OCI-LY7 (cell line): ENCODE data around the gene IQCE. TPM values are rescaled to one million over a fixed set of nuclear protein-coding genes. Genes with fewer than 3 reads are reported as not detected.

Source experiments
- BruUV-seq: library from RNA; stranded (reverse); fragments of 400-500 nt; replicated peaks from 2 replicates; lab custom pipeline; 2021; lab: Mats Ljungman, UMichigan
- CTCF ChIA-PET: fragments of 300-600 bp; sonication (Branson Sonifier 250); formaldehyde crosslinking; loops from one replicate; lab custom pipeline; 2022; ENCODE audit warnings: antibody characterized with exemption; ENCODE audit not compliant: unreplicated experiment; lab: Charles Lee
- POLR2A ChIA-PET: fragments of 300-600 bp; sonication (Branson Sonifier 250); formaldehyde crosslinking; loops from one replicate; lab custom pipeline; 2022; ENCODE audit warnings: antibody characterized with exemption; lab: Charles Lee
- DNase-seq: peaks from one replicate; pipeline ENCODE4 v3.0.0-alpha.2; 2015; ENCODE audit warnings: low spot score
- H2AFZ ChIP-seq: fragments of 200-600 bp; sonication (generic), shearing (Covaris generic); 2 replicates; pipeline ENCODE4 v1.6.1; 2014; ENCODE audit warnings: mild to moderate bottlenecking, antibody characterized with exemption, low read length, moderate library complexity
- H3K27ac ChIP-seq: fragments of 200-600 bp; sonication (generic); 2 replicates; pipeline ENCODE4 v1.5.1; 2014; ENCODE audit warnings: mixed run types, low read depth, mild to moderate bottlenecking, moderate library complexity, low read length, inconsistent platforms; ENCODE audit not compliant: poor library complexity, severe bottlenecking
- H3K36me3 ChIP-seq: fragments of 200-600 bp; sonication (generic); 2 replicates; pipeline ENCODE4 v1.6.1; 2014; ENCODE audit warnings: mild to moderate bottlenecking, antibody characterized with exemption, low read length, moderate library complexity, mixed read lengths; ENCODE audit not compliant: insufficient read depth
- H3K4me1 ChIP-seq: fragments of 200-600 bp; sonication (generic); 2 replicates; pipeline ENCODE4 v1.5.1; 2014; ENCODE audit warnings: mild to moderate bottlenecking, low read length; ENCODE audit not compliant: insufficient read depth, poor library complexity, severe bottlenecking
- H3K4me2 ChIP-seq: fragments of 200-600 bp; sonication (generic); 2 replicates; pipeline ENCODE4 v1.6.1; 2014; ENCODE audit warnings: mild to moderate bottlenecking, low read length
- H3K4me3 ChIP-seq: fragments of 200-600 bp; sonication (generic); 2 replicates; pipeline ENCODE4 v1.5.1; 2014; ENCODE audit warnings: mild to moderate bottlenecking, low read depth, low read length; ENCODE audit not compliant: poor library complexity, severe bottlenecking
- H3K79me2 ChIP-seq: fragments of 200-600 bp; sonication (generic); 2 replicates; pipeline ENCODE4 v1.6.1; 2016; ENCODE audit warnings: low read depth, mild to moderate bottlenecking, low read length, moderate library complexity, mixed read lengths; ENCODE audit not compliant: insufficient read depth
- H3K9me2 ChIP-seq: fragments of 200-600 bp; sonication (generic); 2 replicates; pipeline ENCODE4 v1.6.1; 2016; ENCODE audit warnings: mild to moderate bottlenecking, low read length, mixed read lengths; ENCODE audit not compliant: insufficient read depth
- H3K9me3 ChIP-seq: fragments of 200-600 bp; sonication (generic); 2 replicates; pipeline ENCODE4 v1.6.1; 2014; ENCODE audit warnings: mild to moderate bottlenecking, mixed run types, low read length, mixed read lengths
- H4K20me1 ChIP-seq: fragments of 200-600 bp; sonication (generic); 2 replicates; pipeline ENCODE4 v1.6.1; 2014; ENCODE audit warnings: mild to moderate bottlenecking, antibody characterized with exemption, low read length, moderate library complexity, mixed read lengths; ENCODE audit not compliant: insufficient read depth
- EZH2phosphoT487 ChIP-seq: fragments of 200-600 bp; sonication (generic); IDR thresholded peaks from 2 replicates; pipeline ENCODE4 v1.6.1; 2018; ENCODE audit warnings: low read depth, borderline replicate concordance, mild to moderate bottlenecking, mixed run types, antibody characterized with exemption, low read length, moderate library complexity, mixed read lengths
- intact Hi-C: fragments of 100-400 bp; cut with micrococcal nuclease; formaldehyde crosslinking; loops from one replicate; pipeline ENCODE4 v1.10.0; 2022; ENCODE audit not compliant: unreplicated experiment
- total RNA-seq, 2 experiments: library from RNA; depleted of rRNA in 1 of 2; stranded (reverse); fragments of >200 nt in 1 of 2; shearing (Covaris generic) in 1 of 2; gene quantifications; 2 replicates each; pipeline ENCODE4 v1.2.3, GENCODE V29; 2014 to 2022
- TF ChIP-seq, protein P1 (sequence below): fragments of 200-600 bp; sonication (generic); conservative IDR thresholded peaks from 2 replicates; pipeline ENCODE4 v1.5.1; 2014; ENCODE audit warnings: mild to moderate bottlenecking, antibody characterized with exemption, low read length, moderate library complexity, mixed read lengths

IQCE gene
- total RNA-seq, 2 experiments from 2014 or later = 6.2 to 6.6 TPM

DNA sequence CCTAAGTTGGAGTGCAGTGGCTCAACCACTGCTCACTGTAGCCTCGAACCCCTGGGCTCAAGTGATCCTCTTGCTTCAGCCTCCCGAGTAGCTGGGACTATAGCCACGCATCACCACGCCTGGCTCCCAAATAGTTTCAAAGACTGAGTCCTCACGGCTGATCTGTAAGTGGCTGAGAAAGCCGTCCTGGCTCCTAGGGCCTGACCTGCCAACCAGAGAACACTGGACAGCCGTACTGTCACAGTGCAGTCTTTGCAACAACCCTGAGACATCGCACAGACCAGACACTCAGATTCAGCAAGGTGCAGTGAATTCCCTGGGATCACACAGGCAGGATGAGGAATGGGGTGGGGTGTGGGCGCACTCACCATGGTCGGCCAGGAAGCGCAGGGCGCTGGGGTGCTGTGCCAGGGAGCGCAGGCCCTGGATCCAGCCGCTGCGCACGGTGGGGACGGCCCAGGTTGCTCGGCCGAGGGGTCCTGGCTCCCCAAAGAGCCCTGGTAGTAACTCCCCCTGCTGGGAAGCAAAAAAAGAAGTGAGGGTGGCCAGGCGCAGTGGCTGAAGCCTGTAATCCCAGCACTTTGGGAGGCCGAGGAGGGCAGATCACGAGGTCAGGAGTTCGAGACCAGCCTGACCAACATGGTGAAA, 14.1 kb upstream of the IQCE start:
- Histone ChIP-seq H2AFZ (no peak overlapping the region), H3K79me2 (no peaks in the 10 kb centered on the region), H3K9me2 (no peaks in the 10 kb centered on the region), H3K4me1 (no peaks in the 10 kb centered on the region), H4K20me1 (no peaks in the 10 kb centered on the region), H3K36me3 (peaks cover 73% of the 10 kb centered on the region), H3K9me3 (no peaks in the 10 kb centered on the region), H3K27ac (no peak overlapping the region), H3K4me2 (no peak overlapping the region), H3K4me3 (no peak overlapping the region)
- ChIA-PET POLR2A (no interaction called here), CTCF (no interaction called here)
- intact Hi-C loops = no loop called here
- BruUV-seq = no TSS peak
- TF ChIP-seq, protein P1, sequence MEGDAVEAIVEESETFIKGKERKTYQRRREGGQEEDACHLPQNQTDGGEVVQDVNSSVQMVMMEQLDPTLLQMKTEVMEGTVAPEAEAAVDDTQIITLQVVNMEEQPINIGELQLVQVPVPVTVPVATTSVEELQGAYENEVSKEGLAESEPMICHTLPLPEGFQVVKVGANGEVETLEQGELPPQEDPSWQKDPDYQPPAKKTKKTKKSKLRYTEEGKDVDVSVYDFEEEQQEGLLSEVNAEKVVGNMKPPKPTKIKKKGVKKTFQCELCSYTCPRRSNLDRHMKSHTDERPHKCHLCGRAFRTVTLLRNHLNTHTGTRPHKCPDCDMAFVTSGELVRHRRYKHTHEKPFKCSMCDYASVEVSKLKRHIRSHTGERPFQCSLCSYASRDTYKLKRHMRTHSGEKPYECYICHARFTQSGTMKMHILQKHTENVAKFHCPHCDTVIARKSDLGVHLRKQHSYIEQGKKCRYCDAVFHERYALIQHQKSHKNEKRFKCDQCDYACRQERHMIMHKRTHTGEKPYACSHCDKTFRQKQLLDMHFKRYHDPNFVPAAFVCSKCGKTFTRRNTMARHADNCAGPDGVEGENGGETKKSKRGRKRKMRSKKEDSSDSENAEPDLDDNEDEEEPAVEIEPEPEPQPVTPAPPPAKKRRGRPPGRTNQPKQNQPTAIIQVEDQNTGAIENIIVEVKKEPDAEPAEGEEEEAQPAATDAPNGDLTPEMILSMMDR = no peak
- no peak for TF ChIP-seq EZH2phosphoT487
- DNase-seq = no peak

DNA sequence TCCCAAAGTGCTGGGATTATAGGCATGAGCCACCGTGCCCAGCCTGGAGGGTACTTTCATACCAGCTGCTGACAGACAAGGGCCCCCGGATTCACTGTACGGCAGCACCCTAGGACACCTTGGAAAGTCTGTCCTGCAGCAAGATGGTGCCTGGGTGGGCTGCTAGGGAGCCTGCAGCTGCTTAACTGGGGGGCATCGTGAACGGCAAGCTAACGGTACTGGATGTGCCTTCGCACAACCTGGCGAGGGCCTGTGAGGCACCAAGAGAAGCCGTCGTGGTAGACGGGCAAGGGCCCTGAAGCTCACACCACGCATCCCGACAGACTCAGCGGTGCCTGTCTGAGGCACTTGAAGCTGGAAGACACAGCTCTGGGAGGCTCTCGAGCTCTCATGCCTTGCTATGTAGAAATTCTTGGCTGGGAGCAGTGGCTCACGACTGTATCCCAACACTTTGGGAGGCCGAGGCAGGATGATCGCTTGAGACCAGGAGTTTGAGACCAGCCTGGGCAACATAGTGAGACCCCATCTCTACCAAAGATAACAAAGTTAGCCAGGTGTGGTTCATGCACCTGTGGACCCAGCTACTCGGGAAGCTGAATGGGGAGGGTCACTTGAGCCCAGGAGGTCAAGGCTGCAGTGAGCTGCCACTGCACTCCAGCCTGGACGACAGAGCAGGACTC, 12.9 kb upstream of the IQCE start:
- ChIA-PET CTCF (no interaction called here), POLR2A (no interaction called here)
- H3K4me2 ChIP-seq = no peak overlapping the region
- DNase-seq = no peak
- H3K27ac ChIP-seq = no peak overlapping the region
- H4K20me1 ChIP-seq = no peaks in the 10 kb centered on the region
- no TSS peak for BruUV-seq
- H3K79me2 ChIP-seq = no peaks in the 10 kb centered on the region
- H3K36me3 ChIP-seq = peaks cover 79% of the 10 kb centered on the region
- H3K4me3 ChIP-seq = no peak overlapping the region
- H3K9me3 ChIP-seq = no peaks in the 10 kb centered on the region
- H3K4me1 ChIP-seq = no peaks in the 10 kb centered on the region
- intact Hi-C loops = no loop called here
- no peak for TF ChIP-seq EZH2phosphoT487
- TF ChIP-seq, protein P1 = no peak
- H3K9me2 ChIP-seq = no peaks in the 10 kb centered on the region
- H2AFZ ChIP-seq = no peak overlapping the region
